ENCODE measurements around the gene DCP1A. TPM values are rescaled to one million over a fixed set of nuclear protein-coding genes. Genes with fewer than 3 reads are reported as not detected.

The DCP1A gene
- polyA plus RNA-seq, 1 experiment: 27.0 TPM

- DNase-seq (ENCODE audit: low read depth, low spot score): no peak
- Histone ChIP-seq H3K4me3 (ENCODE audit: low read depth, low read length) (no peak overlapping the region), H3K27me3 (ENCODE audit: control insufficient read depth, insufficient read depth, low read length) (no peaks in the 10 kb centered on the region), H3K27ac (ENCODE audit: low read depth, low read length) (no peak overlapping the region), H3K9me3 (ENCODE audit: control insufficient read depth, insufficient read depth, low read length) (no peaks in the 10 kb centered on the region; the same call in 1 of the 2 replicates)
- no peak for TF ChIP-seq CTCF (IDR thresholded peaks at IDR 0.05; ENCODE audit: low read depth, low read length)
- POLR2A ChIA-PET: no interaction called here
- CTCF ChIA-PET: interaction anchor here (1.6 kb wide), 1 partner anchor 22 kb away, joined by 4 read pairs; no protein-coding TSS in a partner anchor
Measured at GRCh38 chr3:53320697-53321096, 26.6 kb downstream of the DCP1A start.

- Histone ChIP-seq H3K27me3 (ENCODE audit: control insufficient read depth, insufficient read depth, low read length) (no peaks in the 10 kb centered on the region), H3K4me3 (ENCODE audit: low read depth, low read length) (no peak overlapping the region), H3K27ac (ENCODE audit: low read depth, low read length) (no peak overlapping the region), H3K9me3 (ENCODE audit: control insufficient read depth, insufficient read depth, low read length) (no peaks in the 10 kb centered on the region; the same call in 1 of the 2 replicates)
- no peak for TF ChIP-seq CTCF (IDR thresholded peaks at IDR 0.05; ENCODE audit: low read depth, low read length)
- CTCF ChIA-PET: no interaction called here
- peak; percentile 23 for DNase-seq (ENCODE audit: low read depth, low spot score)
- POLR2A ChIA-PET: no interaction called here
Measured at GRCh38 chr3:53318522-53318921, 28.8 kb downstream of the DCP1A start.

- DNase-seq (ENCODE audit: low read depth, low spot score): no peak
- H3K9me3 ChIP-seq (ENCODE audit: control insufficient read depth, insufficient read depth, low read length): no peaks in the 10 kb centered on the region
- TF ChIP-seq CTCF (IDR thresholded peaks at IDR 0.05; ENCODE audit: low read depth, low read length): no peak
- H3K27ac ChIP-seq (ENCODE audit: low read depth, low read length): no peak overlapping the region
- no peak overlapping the region for H3K4me3 ChIP-seq (ENCODE audit: low read depth, low read length)
- CTCF ChIA-PET: interaction anchor here (1.2 to 4.6 kb wide), 3 partner anchors 13 to 23 kb away, joined by 4 to 33 read pairs (median 5); no protein-coding TSS in a partner anchor
- POLR2A ChIA-PET: no interaction called here
- H3K27me3 ChIP-seq (ENCODE audit: control insufficient read depth, insufficient read depth, low read length): no peaks in the 10 kb centered on the region
Measured at GRCh38 chr3:53312832-53313231, 34.5 kb downstream of the DCP1A start.

- POLR2A ChIA-PET: no interaction called here
- CTCF ChIA-PET: interaction anchor here (0.6 to 1.8 kb wide), 2 partner anchors 13 to 171 kb away, joined by 3 to 5 read pairs; no protein-coding TSS in a partner anchor
- DNase-seq (ENCODE audit: low read depth, low spot score): no peak
- Histone ChIP-seq H3K27me3 (ENCODE audit: control insufficient read depth, insufficient read depth, low read length) (no peaks in the 10 kb centered on the region), H3K27ac (ENCODE audit: low read depth, low read length) (no peak overlapping the region), H3K4me3 (ENCODE audit: low read depth, low read length) (no peak overlapping the region), H3K9me3 (ENCODE audit: control insufficient read depth, insufficient read depth, low read length) (no peaks in the 10 kb centered on the region)
- no peak for TF ChIP-seq CTCF (IDR thresholded peaks at IDR 0.05; ENCODE audit: low read depth, low read length)
Measured at GRCh38 chr3:53311882-53312281, 35.5 kb downstream of the DCP1A start.

- no peaks in the 10 kb centered on the region for H3K27me3 ChIP-seq (ENCODE audit: control insufficient read depth, insufficient read depth, low read length)
- POLR2A ChIA-PET: no interaction called here
- CTCF ChIA-PET: interaction anchor here (2.2 kb wide), 1 partner anchor 406 kb away, joined by 9 read pairs; no protein-coding TSS in a partner anchor
- DNase-seq (ENCODE audit: low read depth, low spot score): no peak
- TF ChIP-seq CTCF (IDR thresholded peaks at IDR 0.05; ENCODE audit: low read depth, low read length): no peak
- H3K9me3 ChIP-seq (ENCODE audit: control insufficient read depth, insufficient read depth, low read length): no peaks in the 10 kb centered on the region
- H3K4me3 ChIP-seq (ENCODE audit: low read depth, low read length): no peak overlapping the region
- no peak overlapping the region for H3K27ac ChIP-seq (ENCODE audit: low read depth, low read length)
Measured at GRCh38 chr3:53303957-53304356, 43.4 kb downstream of the DCP1A start.

All from AG04450 (cell line).